ENCODE results near the gene ZDHHC14.
A peak's percentile ranks its signal among the peaks of the same experiment; 100 is the strongest.
"Not testable (repeated sequence)": the region's sequence is repeated elsewhere in the genome, so short reads cannot be mapped to it uniquely, and the experiment has no call there.

ZDHHC14 gene

DNA sequence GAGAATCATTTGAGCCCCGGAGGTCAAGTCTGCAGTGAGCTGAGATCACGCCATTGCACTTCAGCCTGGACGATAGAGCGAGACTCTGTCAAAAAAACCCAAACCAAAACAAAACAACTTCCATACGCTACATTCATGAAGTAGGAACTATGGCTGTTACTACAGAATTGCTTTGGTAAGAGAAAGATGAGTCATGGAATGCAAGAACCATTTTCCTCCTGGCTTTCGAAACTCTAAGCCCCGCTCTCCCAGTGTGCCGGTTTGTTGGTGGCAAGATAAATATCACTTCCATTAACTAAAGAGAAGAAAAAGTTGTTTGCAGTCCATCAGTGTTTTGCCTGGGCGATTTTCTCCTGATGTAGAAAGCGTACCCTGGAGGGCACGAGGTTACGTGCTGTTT lies 61.3 kb downstream of the ZDHHC14 start:
- FAIRE-seq (no peak), DNase-seq (ENCODE audit: low spot score) (no peak)

GRCh38 chr6:157443066-157443800 lies 62.2 kb downstream of the ZDHHC14 start:
- DNase-seq (ENCODE audit: low spot score) (peak; percentile 64), FAIRE-seq (peak; percentile 84)

DNA sequence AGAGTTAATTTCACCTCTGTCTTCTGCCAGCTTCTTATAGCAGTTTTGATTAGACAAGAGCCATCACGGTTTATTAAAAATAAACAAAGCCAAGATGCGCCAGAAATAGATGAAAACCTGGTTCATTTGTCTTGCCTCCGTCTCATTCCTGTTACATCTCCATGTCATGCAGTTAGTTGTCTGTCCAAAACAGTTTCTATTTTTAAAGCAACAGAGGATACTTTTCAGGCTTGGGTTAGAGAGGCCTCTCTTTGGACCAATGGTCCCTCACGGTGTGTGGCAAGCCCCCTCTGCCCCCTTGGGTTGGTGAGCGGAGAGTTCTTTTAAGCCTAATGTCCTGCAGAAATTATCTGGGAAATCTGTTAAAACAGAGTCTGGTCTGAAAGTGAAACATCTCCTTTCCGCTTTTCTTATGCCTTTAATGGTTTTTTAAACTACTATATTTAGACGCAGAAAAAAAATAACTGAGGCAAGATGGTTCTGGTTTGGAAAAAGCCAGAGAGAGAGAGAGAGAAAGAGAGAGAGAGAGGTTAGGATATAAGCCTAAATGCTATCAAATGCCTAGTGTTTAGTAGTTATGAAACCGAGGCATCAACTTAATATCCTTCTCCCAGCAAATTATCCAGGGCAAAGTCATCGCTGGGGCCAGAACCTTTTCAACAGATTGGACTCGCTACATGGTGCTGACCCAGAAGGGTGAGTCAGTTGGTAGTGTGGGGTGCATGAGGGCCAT lies 64.5 kb downstream of the ZDHHC14 start:
- DNase-seq (ENCODE audit: low spot score): no peak
- no peak for FAIRE-seq

DNA sequence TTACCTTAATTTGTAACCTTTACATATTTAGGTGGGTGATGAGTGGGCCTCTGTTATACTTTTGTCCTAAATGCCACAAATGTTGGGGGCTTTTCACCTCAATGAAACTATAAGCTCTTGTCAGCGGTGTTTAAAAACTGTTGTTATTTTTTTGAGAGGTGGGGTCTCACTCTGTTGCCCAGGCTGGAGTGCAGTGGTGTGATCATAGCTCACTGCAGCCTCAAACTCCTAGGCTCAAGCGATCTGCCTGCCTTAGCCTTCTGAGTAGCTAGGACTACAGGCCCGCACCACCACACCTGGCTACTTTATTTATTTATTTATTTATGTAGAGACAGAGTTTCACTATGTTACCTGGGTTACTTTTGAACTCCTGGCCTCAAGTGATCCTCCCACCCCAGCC lies 66.7 kb downstream of the ZDHHC14 start:
- no peak for DNase-seq (ENCODE audit: low spot score)
- FAIRE-seq: no peak

DNA sequence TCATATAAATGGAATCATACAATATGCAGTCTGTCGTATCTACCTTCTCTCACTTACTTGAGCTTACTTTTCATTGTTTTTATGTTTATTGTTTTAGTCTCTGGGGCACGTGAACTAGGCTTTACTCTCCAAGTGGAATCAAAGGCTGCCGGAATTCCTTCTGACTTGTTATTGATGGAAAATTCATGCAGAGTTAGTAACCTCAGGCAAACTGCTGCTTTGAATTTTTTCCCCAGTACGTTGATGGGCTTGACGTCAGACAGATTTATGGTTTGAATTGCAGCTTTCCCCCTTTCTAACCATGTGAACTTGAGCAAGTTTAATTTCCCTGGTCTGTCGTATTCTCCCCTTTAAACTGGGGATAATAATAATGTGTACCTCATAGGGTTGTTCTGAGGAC lies 68.6 kb downstream of the ZDHHC14 start:
- DNase-seq (ENCODE audit: low spot score) (no peak), FAIRE-seq (no peak)

- FAIRE-seq (no peak), DNase-seq (ENCODE audit: low spot score) (no peak)
Observed at GRCh38 chr6:157450931-157451742, 70.1 kb downstream of the ZDHHC14 start.

GRCh38 chr6:157452096-157452495 lies 71.1 kb downstream of the ZDHHC14 start:
- FAIRE-seq (no peak), DNase-seq (ENCODE audit: low spot score) (no peak)

- no peak for DNase-seq (ENCODE audit: low spot score)
- no peak for FAIRE-seq
Observed at GRCh38 chr6:157453131-157453530, 72.1 kb downstream of the ZDHHC14 start.

- FAIRE-seq (no peak), DNase-seq (ENCODE audit: low spot score) (no peak)
Observed at GRCh38 chr6:157453978-157454377, 73.0 kb downstream of the ZDHHC14 start.

DNA sequence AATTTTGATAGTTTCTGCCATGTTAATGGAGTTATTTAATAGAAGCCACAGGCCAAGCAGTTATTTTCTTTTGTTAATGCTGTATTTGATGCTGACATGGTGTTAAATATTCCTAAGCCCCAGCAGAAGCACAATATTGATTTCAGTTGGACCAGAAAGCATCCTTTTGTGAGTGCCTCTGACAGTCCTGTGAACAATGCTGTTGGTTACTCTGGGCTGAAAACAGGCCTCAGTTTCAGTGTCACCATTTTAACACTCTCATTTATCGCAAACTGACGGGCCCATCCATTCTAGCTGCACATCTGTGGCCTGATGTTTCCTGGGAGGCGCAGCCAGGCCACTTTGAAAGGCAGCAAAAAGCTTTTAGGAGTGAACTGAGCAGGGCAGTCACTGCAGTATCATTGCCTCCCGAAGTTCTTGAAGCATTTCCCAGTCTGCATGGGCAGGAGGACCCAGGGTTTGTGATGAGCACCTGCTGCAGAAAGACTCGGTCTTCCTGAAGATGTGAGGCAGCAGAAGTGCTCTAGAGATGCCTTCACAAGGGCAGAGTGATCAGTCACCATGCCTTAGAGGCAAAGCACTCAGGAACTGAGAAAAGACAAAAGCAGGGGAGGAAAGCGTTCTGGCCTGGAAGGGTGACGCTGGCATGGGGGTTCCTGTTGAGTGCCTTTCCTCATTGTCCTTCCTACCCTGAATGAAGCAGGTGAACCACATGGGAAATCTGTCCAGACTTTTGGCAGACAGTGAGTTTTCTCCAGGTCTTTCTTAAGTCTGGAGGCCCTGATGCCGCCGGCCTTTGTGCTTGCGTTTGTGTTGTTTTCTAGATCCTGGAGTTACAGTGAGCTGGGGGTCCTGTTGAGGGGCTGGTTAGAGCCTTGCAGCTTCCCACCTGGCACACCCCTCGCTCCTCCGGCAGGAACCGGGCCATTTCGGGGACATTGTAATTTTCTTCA lies 74.0 kb downstream of the ZDHHC14 start:
- FAIRE-seq: no peak
- no peak for DNase-seq (ENCODE audit: low spot score)

- no peak for DNase-seq (ENCODE audit: low spot score)
- FAIRE-seq: no peak
Observed at GRCh38 chr6:157455731-157456523, 74.9 kb downstream of the ZDHHC14 start.

DNA sequence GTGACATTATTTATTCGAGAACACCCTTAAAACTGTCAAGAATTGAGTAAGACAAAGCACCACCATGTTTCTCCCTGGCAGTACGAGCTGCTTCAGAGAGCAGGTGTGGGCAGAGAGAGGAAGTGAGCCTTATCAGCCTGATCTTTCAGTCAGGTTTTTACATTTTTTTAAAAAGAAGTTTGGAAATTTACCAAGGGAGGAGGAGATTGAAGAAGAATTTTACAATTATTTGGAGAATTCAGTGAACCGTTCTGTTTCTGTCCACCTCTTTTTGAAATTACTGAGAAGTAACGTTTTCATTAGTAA lies 75.5 kb downstream of the ZDHHC14 start:
- DNase-seq (ENCODE audit: low spot score) (no peak), FAIRE-seq (no peak)

DNA sequence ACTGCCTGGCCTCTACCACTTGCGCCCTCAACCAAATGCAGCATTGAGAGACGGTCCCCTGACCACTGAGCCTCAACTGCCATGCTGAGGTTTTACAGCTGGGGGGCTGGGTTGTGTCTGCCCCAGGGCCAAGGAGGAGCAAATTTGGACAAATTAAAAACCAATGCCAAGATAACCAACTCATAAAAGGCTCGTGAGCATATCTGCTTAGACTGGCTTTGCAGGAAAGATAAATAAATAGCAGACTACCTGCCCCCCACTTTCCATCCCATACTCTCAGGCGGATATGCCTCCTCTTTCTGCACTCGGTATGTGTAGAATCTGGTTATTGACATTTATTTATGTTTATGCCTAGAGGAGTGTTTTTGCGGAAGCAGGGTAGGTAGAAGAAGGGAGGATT lies 76.8 kb downstream of the ZDHHC14 start:
- no peak for FAIRE-seq

GRCh38 chr6:157459327-157459726 lies 78.3 kb downstream of the ZDHHC14 start:
- FAIRE-seq (no peak), DNase-seq (ENCODE audit: low spot score) (no peak)

More for the DNA sequence above, 76.8 kb downstream of the ZDHHC14 start:
- no peak for DNase-seq (ENCODE audit: low spot score)

- DNase-seq (ENCODE audit: low spot score): peak; percentile 16
- FAIRE-seq: no peak
Observed at GRCh38 chr6:157460182-157460999, 79.4 kb downstream of the ZDHHC14 start.

DNA sequence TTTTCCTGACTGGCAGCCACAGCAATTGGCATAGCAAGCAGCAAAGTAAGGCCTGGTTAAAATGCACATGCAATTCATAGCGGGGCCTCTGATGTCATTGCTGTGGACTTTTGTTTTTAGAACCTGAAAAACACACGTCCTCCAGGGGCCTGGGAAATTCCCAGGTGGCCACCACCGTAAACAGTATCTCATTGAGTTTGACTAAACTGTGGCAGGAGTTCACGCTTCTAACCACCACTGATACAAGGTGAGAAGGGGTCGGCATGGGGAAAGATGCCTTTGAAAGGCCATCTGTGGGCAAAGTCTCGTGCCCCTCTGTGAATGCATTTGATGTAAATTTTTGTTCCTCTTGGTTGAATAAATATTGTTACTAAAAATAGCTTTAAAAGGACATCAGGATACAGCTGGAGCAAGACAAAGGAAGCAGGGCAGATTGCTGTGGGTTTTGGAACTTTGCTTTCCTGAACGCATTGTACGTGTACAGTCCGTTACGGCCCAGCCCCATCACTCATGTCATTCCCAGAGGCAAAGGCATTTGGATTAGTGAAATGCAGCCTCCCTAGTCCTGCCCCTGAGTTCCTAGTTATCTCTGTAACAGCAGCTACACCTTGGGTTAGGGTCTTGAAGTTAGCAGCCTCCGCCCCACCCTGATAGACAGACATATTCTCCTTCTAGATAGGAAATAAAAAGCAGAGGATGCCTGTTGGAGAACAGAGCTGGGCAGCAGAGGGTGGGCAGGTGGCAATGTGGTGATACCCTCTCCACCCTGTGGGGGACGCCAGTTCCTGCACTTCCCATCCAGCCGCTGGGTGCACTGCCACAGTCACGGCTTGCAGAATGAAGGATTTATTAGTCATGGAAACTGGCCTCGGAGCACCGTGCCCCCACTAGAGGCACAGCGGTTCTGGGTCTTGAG lies 80.3 kb downstream of the ZDHHC14 start:
- DNase-seq (ENCODE audit: low spot score) (peak; percentile 25), FAIRE-seq (no peak)

DNA sequence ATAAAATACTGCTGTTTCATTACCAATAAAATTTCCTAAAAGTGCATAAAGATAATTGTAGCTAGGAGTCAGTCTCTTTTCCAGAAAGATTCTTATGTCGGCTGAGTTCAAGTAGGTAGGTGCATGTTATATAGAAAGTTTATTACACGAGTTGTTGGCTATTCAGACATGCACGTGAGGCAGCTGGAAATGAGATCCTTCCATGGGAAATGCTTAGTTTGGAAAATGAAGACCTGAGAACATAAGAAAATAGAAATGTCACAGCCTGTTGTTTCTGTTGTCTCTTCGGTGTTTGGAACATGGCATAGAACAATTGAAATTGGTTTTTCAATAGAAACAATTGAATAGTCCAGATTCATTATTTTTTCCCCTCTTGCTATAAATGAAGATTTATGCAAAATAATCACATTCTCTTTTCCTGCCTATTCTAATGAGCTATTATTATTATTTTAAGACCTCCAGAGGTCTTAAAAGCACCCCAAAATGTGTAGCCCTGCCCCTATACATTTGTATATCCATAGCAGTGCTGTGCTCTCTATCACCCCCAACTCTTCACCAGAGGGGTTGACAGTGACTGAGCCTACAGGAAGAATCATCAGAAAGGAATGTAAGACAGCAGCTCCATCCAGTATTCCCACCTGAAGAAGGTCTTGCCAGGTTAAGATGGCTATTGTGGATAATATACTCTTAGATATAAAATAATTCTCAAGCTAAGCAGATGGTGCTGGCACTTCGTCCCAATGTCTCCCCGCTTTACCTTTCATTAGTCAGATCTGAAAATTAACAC lies 82.2 kb downstream of the ZDHHC14 start:
- no peak for FAIRE-seq
- no peak for DNase-seq (ENCODE audit: low spot score)

GRCh38 chr6:157463743-157464135 lies 82.7 kb downstream of the ZDHHC14 start:
- DNase-seq (ENCODE audit: low spot score); FAIRE-seq: not testable (repeated sequence)

Measured in RCC 7860 (cell line).